ENCODE results near the gene GADD45B.

Gene GADD45B

GRCh38 chr19:2477732-2478191 lies 1.8 kb downstream of the GADD45B start:
- peak; percentile 59 to 70 for DNase-seq (ENCODE audit: low read depth in 2 of 2)
- TF ChIP-seq CTCF (IDR thresholded peaks at IDR 0.05; ENCODE audit: low read depth, low read length), result no peak
- peak overlapping the region; percentile 69 to 93 for H3K4me3 ChIP-seq (replicated peaks in 1 of 2; ENCODE audit: low read depth in 2 of 2, low read length in 2 of 2)

- DNase-seq (ENCODE audit: low read depth in 2 of 2), result peak; percentile 72 to 85
- TF ChIP-seq CTCF (IDR thresholded peaks at IDR 0.05; ENCODE audit: low read depth, low read length), result no peak
- H3K4me3 ChIP-seq (replicated peaks in 1 of 2; ENCODE audit: low read depth in 2 of 2, low read length in 2 of 2), result peak overlapping the region; percentile 69 to 93
Observed at GRCh38 chr19:2478278-2478755, 2.4 kb downstream of the GADD45B start.

- H3K4me3 ChIP-seq (replicated peaks in 1 of 2; ENCODE audit: low read depth in 2 of 2, low read length in 2 of 2), result peak overlapping the region; percentile 69 to 93
Observed at GRCh38 chr19:2478756-2479555, 3.0 kb downstream of the GADD45B start.

GRCh38 chr19:2479556-2480194 lies 3.7 kb downstream of the GADD45B start:
- DNase-seq (ENCODE audit: low read depth in 2 of 2), result peak; percentile 45 to 72
- no peak for TF ChIP-seq CTCF (IDR thresholded peaks at IDR 0.05; ENCODE audit: low read depth, low read length)
- peak overlapping the region in 1 of 2 donors; percentile 69 for H3K4me3 ChIP-seq (replicated peaks in 1 of 2; ENCODE audit: low read depth in 2 of 2, low read length in 2 of 2)

More at GRCh38 chr19:2478756-2479555, 3.0 kb downstream of the GADD45B start:
- TF ChIP-seq CTCF (IDR thresholded peaks at IDR 0.05; ENCODE audit: low read depth, low read length), result no peak
- DNase-seq (ENCODE audit: low read depth in 2 of 2), result peak; percentile 87 to 90

- DNase-seq (ENCODE audit: low read depth in 2 of 2), result no peak
- no peak for TF ChIP-seq CTCF (IDR thresholded peaks at IDR 0.05; ENCODE audit: low read depth, low read length)
- no peak overlapping the region for H3K4me3 ChIP-seq (replicated peaks in 1 of 2; ENCODE audit: low read depth in 2 of 2, low read length in 2 of 2)
Observed at GRCh38 chr19:2481466-2481865, 5.5 kb downstream of the GADD45B start.

- DNase-seq (ENCODE audit: low read depth in 2 of 2), result no peak
- H3K4me3 ChIP-seq (replicated peaks in 1 of 2; ENCODE audit: low read depth in 2 of 2, low read length in 2 of 2), result no peak overlapping the region
- no peak for TF ChIP-seq CTCF (IDR thresholded peaks at IDR 0.05; ENCODE audit: low read depth, low read length)
Observed at GRCh38 chr19:2482354-2483038, 6.6 kb downstream of the GADD45B start.

All from cardiac fibroblast (primary cell).